NCI-H510A (cell line): Measurements from ENCODE around the gene CWC22.
"Not testable (repeated sequence)": the region's sequence is repeated elsewhere in the genome, so short reads cannot be mapped to it uniquely, and the experiment has no call there.

Experiments used
- DNase-seq: peaks from one replicate; lab custom pipeline; 2025; lab: John Stamatoyannopoulos, UW

The CWC22 gene

GRCh38 chr2:180003073-180003472, 4.0 kb downstream of the CWC22 start:
- DNase-seq, result no peak

- no peak for DNase-seq
These were observed 4.8 kb downstream of the CWC22 start for GRCh38 chr2:180002198-180002770.

- DNase-seq, result no peak
These were observed 5.4 kb downstream of the CWC22 start for GRCh38 chr2:180001726-180002125.

- DNase-seq, result no peak
These were observed 6.7 kb downstream of the CWC22 start for GRCh38 chr2:180000434-180000833.

GRCh38 chr2:179999000-179999399, 8.1 kb downstream of the CWC22 start:
- no peak for DNase-seq

GRCh38 chr2:179995741-179996515, 11.2 kb downstream of the CWC22 start:
- DNase-seq, result no peak

- DNase-seq, result no peak
These were observed 15.8 kb downstream of the CWC22 start for GRCh38 chr2:179991344-179991743.

GRCh38 chr2:179990676-179991317, 16.3 kb downstream of the CWC22 start:
- no peak for DNase-seq

GRCh38 chr2:179987916-179988315, 19.2 kb downstream of the CWC22 start:
- DNase-seq, result no peak

- DNase-seq, result no peak
These were observed 21.8 kb downstream of the CWC22 start for GRCh38 chr2:179985163-179985820.

GRCh38 chr2:179983250-179983932, 23.7 kb downstream of the CWC22 start:
- DNase-seq, result no peak

- DNase-seq, result no peak
These were observed 26.0 kb downstream of the CWC22 start for GRCh38 chr2:179981085-179981484.

GRCh38 chr2:179974761-179975160, 32.3 kb downstream of the CWC22 start:
- DNase-seq, result no peak

GRCh38 chr2:179966778-179967394, 40.2 kb downstream of the CWC22 start:
- no peak for DNase-seq

- DNase-seq, result no peak
These were observed 41.5 kb downstream of the CWC22 start for GRCh38 chr2:179965291-179966258.

GRCh38 chr2:179963626-179964025, 43.5 kb downstream of the CWC22 start:
- DNase-seq, result no peak

GRCh38 chr2:179958251-179958650, 48.8 kb downstream of the CWC22 start:
- DNase-seq, result not testable (repeated sequence)

- DNase-seq, result no peak
These were observed 53.1 kb downstream of the CWC22 start for GRCh38 chr2:179954026-179954425.

GRCh38 chr2:179953359-179953758, 53.7 kb downstream of the CWC22 start:
- DNase-seq, result no peak

- no peak for DNase-seq
These were observed 54.4 kb downstream of the CWC22 start for GRCh38 chr2:179952658-179953057.

GRCh38 chr2:179951680-179952079, 55.4 kb downstream of the CWC22 start:
- DNase-seq, result no peak
